ENCODE data around the gene COPZ2. TPM values are rescaled to one million over a fixed set of nuclear protein-coding genes. Genes with fewer than 3 reads are reported as not detected.

Gene COPZ2
- total RNA-seq, 2 donors from 2014 or later: not detected

- 94 to 98% methylated on average over 7 to 11 of the region's 11 CpGs for WGBS, 2 experiments (ENCODE audit: insufficient coverage in 1 of 2, insufficient read length in 1 of 2)
- TF ChIP-seq, protein P1, sequence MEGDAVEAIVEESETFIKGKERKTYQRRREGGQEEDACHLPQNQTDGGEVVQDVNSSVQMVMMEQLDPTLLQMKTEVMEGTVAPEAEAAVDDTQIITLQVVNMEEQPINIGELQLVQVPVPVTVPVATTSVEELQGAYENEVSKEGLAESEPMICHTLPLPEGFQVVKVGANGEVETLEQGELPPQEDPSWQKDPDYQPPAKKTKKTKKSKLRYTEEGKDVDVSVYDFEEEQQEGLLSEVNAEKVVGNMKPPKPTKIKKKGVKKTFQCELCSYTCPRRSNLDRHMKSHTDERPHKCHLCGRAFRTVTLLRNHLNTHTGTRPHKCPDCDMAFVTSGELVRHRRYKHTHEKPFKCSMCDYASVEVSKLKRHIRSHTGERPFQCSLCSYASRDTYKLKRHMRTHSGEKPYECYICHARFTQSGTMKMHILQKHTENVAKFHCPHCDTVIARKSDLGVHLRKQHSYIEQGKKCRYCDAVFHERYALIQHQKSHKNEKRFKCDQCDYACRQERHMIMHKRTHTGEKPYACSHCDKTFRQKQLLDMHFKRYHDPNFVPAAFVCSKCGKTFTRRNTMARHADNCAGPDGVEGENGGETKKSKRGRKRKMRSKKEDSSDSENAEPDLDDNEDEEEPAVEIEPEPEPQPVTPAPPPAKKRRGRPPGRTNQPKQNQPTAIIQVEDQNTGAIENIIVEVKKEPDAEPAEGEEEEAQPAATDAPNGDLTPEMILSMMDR (conservative IDR thresholded peaks at IDR 0.05): no peak
- Histone ChIP-seq H3K27ac (ENCODE audit: low read depth, low read length) (no peak overlapping the region), H3K36me3 (ENCODE audit: control insufficient read depth, insufficient read depth, low read length) (peaks cover 86% of the 10 kb centered on the region), H3K4me3 (ENCODE audit: low read length) (no peak overlapping the region), H3K9me3 (ENCODE audit: control insufficient read depth, low read length) (no peaks in the 10 kb centered on the region), H3K27me3 (ENCODE audit: control insufficient read depth, insufficient read depth, low read length, poor library complexity, severe bottlenecking) (no peaks in the 10 kb centered on the region), H3K4me1 (ENCODE audit: control insufficient read depth, insufficient read depth, low read length) (peaks cover 17% of the 10 kb centered on the region), H3K9ac (ENCODE audit: extremely low read depth, low read length, poor library complexity, severe bottlenecking) (no peak overlapping the region)
- Mint-ChIP-seq H3K27me3 (ENCODE audit: insufficient read depth) (no peaks in the 10 kb centered on the region), H3K27ac (peak overlapping the region; percentile 64), H3K4me1 (peaks cover 31% of the 10 kb centered on the region), H3K4me3 (no peak overlapping the region), H3K36me3 (ENCODE audit: low read depth) (peaks cover 68% of the 10 kb centered on the region), H3K9me3 (no peaks in the 10 kb centered on the region)
- DNase-seq: no peak
Measured at GRCh38 chr17:48058393-48059124, 21.0 kb upstream of the COPZ2 start.

GRCh38 chr17:48057626-48058025 lies 20.0 kb upstream of the COPZ2 start:
- Histone ChIP-seq H3K36me3 (ENCODE audit: control insufficient read depth, insufficient read depth, low read length) (peaks cover 86% of the 10 kb centered on the region), H3K27me3 (ENCODE audit: control insufficient read depth, insufficient read depth, low read length, poor library complexity, severe bottlenecking) (no peaks in the 10 kb centered on the region), H3K9ac (ENCODE audit: extremely low read depth, low read length, poor library complexity, severe bottlenecking) (no peak overlapping the region), H3K4me1 (ENCODE audit: control insufficient read depth, insufficient read depth, low read length) (peaks cover 23% of the 10 kb centered on the region), H3K27ac (ENCODE audit: low read depth, low read length) (no peak overlapping the region), H3K9me3 (ENCODE audit: control insufficient read depth, low read length) (no peaks in the 10 kb centered on the region), H3K4me3 (ENCODE audit: low read length) (no peak overlapping the region)
- 67 to 83% methylated on average over 3 to 4 of the region's 4 CpGs for WGBS, 2 experiments (ENCODE audit: insufficient coverage in 1 of 2, insufficient read length in 1 of 2)
- DNase-seq: peak; percentile 77
- H3K4me1 Mint-ChIP-seq: peaks cover 40% of the 10 kb centered on the region
- no peak overlapping the region for H3K4me3 Mint-ChIP-seq
- TF ChIP-seq, protein P1 (conservative IDR thresholded peaks at IDR 0.05): no peak
- H3K36me3 Mint-ChIP-seq (ENCODE audit: low read depth): peaks cover 67% of the 10 kb centered on the region
- no peak overlapping the region for H3K27ac Mint-ChIP-seq
- no peaks in the 10 kb centered on the region for H3K9me3 Mint-ChIP-seq
- H3K27me3 Mint-ChIP-seq (ENCODE audit: insufficient read depth): no peaks in the 10 kb centered on the region

DNA sequence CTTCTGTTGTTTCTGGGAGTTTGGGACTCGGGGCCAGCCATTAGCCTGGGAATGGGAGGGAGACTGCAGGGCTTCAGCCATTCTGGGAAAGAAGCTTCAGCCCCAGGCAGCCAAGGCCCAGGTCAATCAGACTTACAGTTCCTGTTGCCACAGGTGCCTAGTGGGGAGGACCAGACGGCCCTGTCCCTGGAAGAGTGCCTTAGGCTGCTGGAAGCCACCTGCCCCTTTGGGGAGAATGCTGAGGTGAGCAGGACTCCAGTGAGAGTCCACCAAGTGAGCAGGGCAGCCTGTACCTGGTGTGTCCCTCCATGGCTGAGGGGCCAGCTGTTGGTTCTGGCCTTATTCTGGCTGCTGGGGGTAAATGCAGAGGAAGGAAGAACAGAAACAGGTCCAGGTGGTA lies 19.3 kb upstream of the COPZ2 start:
- DNase-seq: no peak
- no peak overlapping the region for H3K4me3 ChIP-seq (ENCODE audit: low read length)
- WGBS, 2 experiments (ENCODE audit: insufficient coverage in 1 of 2, insufficient read length in 1 of 2): 88 to 100% methylated on average over 1 to 2 of the region's 2 CpGs
- no peak overlapping the region for H3K9ac ChIP-seq (ENCODE audit: extremely low read depth, low read length, poor library complexity, severe bottlenecking)
- H3K36me3 ChIP-seq (ENCODE audit: control insufficient read depth, insufficient read depth, low read length): peaks cover 85% of the 10 kb centered on the region
- Mint-ChIP-seq H3K4me3 (no peak overlapping the region), H3K27ac (peak overlapping the region; percentile 96), H3K4me1 (peaks cover 48% of the 10 kb centered on the region), H3K9me3 (no peaks in the 10 kb centered on the region), H3K27me3 (ENCODE audit: insufficient read depth) (no peaks in the 10 kb centered on the region), H3K36me3 (ENCODE audit: low read depth) (peaks cover 62% of the 10 kb centered on the region)
- TF ChIP-seq, protein P1 (conservative IDR thresholded peaks at IDR 0.05): no peak
- no peak overlapping the region for H3K27ac ChIP-seq (ENCODE audit: low read depth, low read length)
- no peaks in the 10 kb centered on the region for H3K27me3 ChIP-seq (ENCODE audit: control insufficient read depth, insufficient read depth, low read length, poor library complexity, severe bottlenecking)
- no peaks in the 10 kb centered on the region for H3K9me3 ChIP-seq (ENCODE audit: control insufficient read depth, low read length)
- peaks cover 23% of the 10 kb centered on the region for H3K4me1 ChIP-seq (ENCODE audit: control insufficient read depth, insufficient read depth, low read length)

Measured in endodermal cell (in vitro differentiated cells).